SU-DHL-6 (cell line): Measurements from ENCODE around the gene FAAH2.

ENCODE experiments used
- EZH2phosphoT487 ChIP-seq: fragments of 200-600 bp; sonication (generic), shearing (Covaris generic); conservative IDR thresholded peaks from 2 replicates; pipeline ENCODE4 v1.6.1; 2018; ENCODE audit warnings: mild to moderate bottlenecking, antibody characterized with exemption, low read length, moderate library complexity, mixed read lengths
- TF ChIP-seq, protein P1 (sequence below): fragments of 200-600 bp; sonication (generic); IDR thresholded peaks from one replicate; pipeline ENCODE4 v1.5.1; 2017; ENCODE audit warnings: antibody characterized with exemption, mild to moderate bottlenecking, low read length, moderate library complexity; ENCODE audit not compliant: insufficient read depth, poor library complexity, severe bottlenecking

- TF ChIP-seq, protein P1, sequence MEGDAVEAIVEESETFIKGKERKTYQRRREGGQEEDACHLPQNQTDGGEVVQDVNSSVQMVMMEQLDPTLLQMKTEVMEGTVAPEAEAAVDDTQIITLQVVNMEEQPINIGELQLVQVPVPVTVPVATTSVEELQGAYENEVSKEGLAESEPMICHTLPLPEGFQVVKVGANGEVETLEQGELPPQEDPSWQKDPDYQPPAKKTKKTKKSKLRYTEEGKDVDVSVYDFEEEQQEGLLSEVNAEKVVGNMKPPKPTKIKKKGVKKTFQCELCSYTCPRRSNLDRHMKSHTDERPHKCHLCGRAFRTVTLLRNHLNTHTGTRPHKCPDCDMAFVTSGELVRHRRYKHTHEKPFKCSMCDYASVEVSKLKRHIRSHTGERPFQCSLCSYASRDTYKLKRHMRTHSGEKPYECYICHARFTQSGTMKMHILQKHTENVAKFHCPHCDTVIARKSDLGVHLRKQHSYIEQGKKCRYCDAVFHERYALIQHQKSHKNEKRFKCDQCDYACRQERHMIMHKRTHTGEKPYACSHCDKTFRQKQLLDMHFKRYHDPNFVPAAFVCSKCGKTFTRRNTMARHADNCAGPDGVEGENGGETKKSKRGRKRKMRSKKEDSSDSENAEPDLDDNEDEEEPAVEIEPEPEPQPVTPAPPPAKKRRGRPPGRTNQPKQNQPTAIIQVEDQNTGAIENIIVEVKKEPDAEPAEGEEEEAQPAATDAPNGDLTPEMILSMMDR: no peak
- TF ChIP-seq EZH2phosphoT487: no peak
Measured at GRCh38 chrX:57406149-57406548, 119.6 kb downstream of the FAAH2 start.
